IMR-90 (cell line): ENCODE measurements around the gene LINC01488. TPM values are rescaled to one million over a fixed set of nuclear protein-coding genes. Genes with fewer than 3 reads are reported as not detected.
A peak's percentile ranks its signal among the peaks of the same experiment; 100 is the strongest.

ENCODE experiments used
- ATAC-seq: fragments of 200-7000 bp; cut with Tn5 transposase; 2 replicates; pipeline ENCODE4 v1.9.1; 2020; ENCODE audit warnings: low read depth, mild to moderate bottlenecking, moderate library complexity
- BruUV-seq: library from RNA; stranded (reverse); fragments of 400-500 nt; replicated peaks from 2 replicates; lab custom pipeline; 2021; lab: Mats Ljungman, UMichigan
- CTCF ChIA-PET: fragments of 300-600 bp; formaldehyde crosslinking; extraction: SDS; loops from one replicate; lab custom pipeline; 2021; ENCODE audit warnings: antibody characterized with exemption; lab: Yijun Ruan, JAX
- POLR2A ChIA-PET: fragments of 300-600 bp; sonication (Branson Sonifier 250); formaldehyde crosslinking; loops from one replicate; lab custom pipeline; 2022; ENCODE audit warnings: antibody characterized with exemption; ENCODE audit not compliant: unreplicated experiment; lab: Charles Lee
- DNase-seq: peaks from one replicate; pipeline ENCODE4 v3.0.0; 2013
- H2AFZ ChIP-seq: replicated peaks from 2 replicates; pipeline ENCODE3; 2013; ENCODE audit warnings: low read length, mild to moderate bottlenecking; ENCODE audit not compliant: poor library complexity
- H2AK5ac ChIP-seq: 2 replicates; pipeline ENCODE4 v1.6.1; 2013; ENCODE audit warnings: low read depth, low read length, inconsistent platforms
- H2AK9ac ChIP-seq: replicated peaks from 2 replicates; pipeline ENCODE3; 2013; ENCODE audit warnings: mild to moderate bottlenecking, low read depth, low read length, moderate library complexity; ENCODE audit not compliant: poor library complexity
- H2BK120ac ChIP-seq: 2 replicates; pipeline ENCODE4 v1.6.1; 2013; ENCODE audit warnings: low read depth, low read length, inconsistent platforms
- H2BK15ac ChIP-seq: 3 replicates; pipeline ENCODE4 v1.6.1; 2013; ENCODE audit warnings: low read depth, low read length, inconsistent platforms
- H2BK20ac ChIP-seq: 2 replicates; pipeline ENCODE4 v1.6.1; 2013; ENCODE audit warnings: low read depth, mild to moderate bottlenecking, inconsistent platforms, low read length, moderate library complexity
- H2BK5ac ChIP-seq: 2 replicates; pipeline ENCODE4 v1.6.1; 2013; ENCODE audit warnings: mild to moderate bottlenecking, low read depth, low read length, inconsistent platforms; ENCODE audit not compliant: poor library complexity, severe bottlenecking
- H3K14ac ChIP-seq: replicated peaks from 2 replicates; pipeline ENCODE4 v1.6.1; 2013; ENCODE audit warnings: low read depth, low read length, inconsistent platforms
- H3K18ac ChIP-seq: 2 replicates; pipeline ENCODE4 v1.6.1; 2013; ENCODE audit warnings: low read depth, low read length, control low read depth
- H3K23ac ChIP-seq: 2 replicates; pipeline ENCODE4 v1.6.1; 2013; ENCODE audit warnings: low read depth, low read length, inconsistent platforms
- H3K27ac ChIP-seq: 2 replicates; pipeline ENCODE4 v1.5.1; 2013; ENCODE audit warnings: mild to moderate bottlenecking, control low read depth, low read length; ENCODE audit not compliant: insufficient read depth
- H3K27me3 ChIP-seq: 2 replicates; pipeline ENCODE4 v1.6.1; 2013; ENCODE audit warnings: low read length; ENCODE audit not compliant: control insufficient read depth, insufficient read depth
- H3K36me3 ChIP-seq: 2 replicates; pipeline ENCODE4 v1.6.1; 2013; ENCODE audit warnings: low read length, mixed read lengths; ENCODE audit not compliant: control insufficient read depth, insufficient read depth
- H3K4ac ChIP-seq: 2 replicates; pipeline ENCODE4 v1.6.1; 2013; ENCODE audit warnings: low read depth, low read length, inconsistent platforms
- H3K4me1 ChIP-seq: 2 replicates; pipeline ENCODE4 v1.6.1; 2013; ENCODE audit warnings: low read length, mixed read lengths; ENCODE audit not compliant: control insufficient read depth, insufficient read depth
- H3K4me2 ChIP-seq: 2 replicates; pipeline ENCODE4 v1.6.1; 2013; ENCODE audit warnings: low read depth, mild to moderate bottlenecking, control low read depth, low read length, moderate library complexity
- H3K4me3 ChIP-seq: 2 replicates; pipeline ENCODE4 v1.5.1; 2013; ENCODE audit warnings: low read depth, mild to moderate bottlenecking, control low read depth, low read length, moderate library complexity; ENCODE audit not compliant: insufficient read depth
- H3K56ac ChIP-seq: 2 replicates; pipeline ENCODE4 v1.6.1; 2013; ENCODE audit warnings: low read length, inconsistent platforms; ENCODE audit not compliant: insufficient read depth; ENCODE audit errors: extremely low read depth
- H3K79me1 ChIP-seq, 2 experiments: 2 replicates each; pipeline ENCODE4 v1.6.1; 2013; ENCODE audit warnings: low read length in 2 of 2, inconsistent platforms in 1 of 2, low read depth in 1 of 2
- H3K9ac ChIP-seq: 2 replicates; pipeline ENCODE4 v1.6.1; 2013; ENCODE audit warnings: low read depth, low read length, control low read depth
- H3K9me1 ChIP-seq: 2 replicates; pipeline ENCODE4 v1.6.1; 2013; ENCODE audit warnings: low read length, inconsistent platforms; ENCODE audit not compliant: insufficient read depth
- H3K9me3 ChIP-seq: 2 replicates; pipeline ENCODE4 v1.6.1; 2013; ENCODE audit warnings: low read length; ENCODE audit not compliant: control insufficient read depth, insufficient read depth
- H4K20me1 ChIP-seq: 2 replicates; pipeline ENCODE4 v1.6.1; 2013; ENCODE audit warnings: low read length, inconsistent platforms; ENCODE audit not compliant: insufficient read depth
- H4K5ac ChIP-seq: 2 replicates; pipeline ENCODE4 v1.6.1; 2013; ENCODE audit warnings: mild to moderate bottlenecking, low read depth, low read length, control low read depth
- H4K8ac ChIP-seq, 2 experiments: 2 replicates each; pipeline ENCODE4 v1.6.1; 2013; ENCODE audit warnings: low read depth in 2 of 2, low read length in 2 of 2, control low read depth in 1 of 2, inconsistent platforms in 1 of 2
- H4K91ac ChIP-seq: 2 replicates; pipeline ENCODE4 v1.6.1; 2013; ENCODE audit warnings: low read depth, low read length, inconsistent platforms; ENCODE audit not compliant: insufficient read depth
- POLR2A ChIP-seq: IDR thresholded peaks from 2 replicates; pipeline ENCODE4 v1.6.1; 2012; ENCODE audit warnings: mild to moderate bottlenecking, low read depth, low read length
- WGBS, 2 experiments: methylation state at CpG; one replicate each; pipeline versions ENCODE4 v1.1.5 to v1.1.7; 2013; ENCODE audit warnings: missing lambda C conversion rate in 2 of 2; ENCODE audit not compliant: insufficient read length in 1 of 2; ENCODE audit errors: extremely low coverage in 2 of 2; 5-methylcytosine and 5-hydroxymethylcytosine counted together
- dilution Hi-C: fragments of 300-500 bp; cut with HindIII; formaldehyde crosslinking; loops from one replicate; pipeline ENCODE4 v1.14.3; 2018; ENCODE audit warnings: low sequenced_read_pairs; ENCODE audit not compliant: unreplicated experiment
- in situ Hi-C: fragments of 300-500 bp; cut with MboI; formaldehyde crosslinking; loops from 3 replicates; pipeline ENCODE4 v1.14.3; 2019; ENCODE audit warnings: low sequenced_read_pairs, inconsistent platforms, mixed read lengths
- intact Hi-C: fragments of 100-400 bp; cut with micrococcal nuclease; formaldehyde crosslinking; loops from 2 replicates; pipeline ENCODE4 v1.10.0; 2022
- polyA plus RNA-seq, 3 experiments: library from polyadenylated mRNA; depleted of rRNA; stranded (reverse); fragments of >200 nt; gene quantifications; 2 replicates each; pipeline ENCODE4 v1.2.3, GENCODE V29; 2012; ENCODE audit warnings: low replicate concordance in 1 of 3
- total RNA-seq: library from RNA; depleted of rRNA; stranded (reverse); fragments of >200 nt; gene quantifications from 2 replicates; pipeline ENCODE4 v1.2.3, GENCODE V29; 2012
- TF ChIP-seq, protein P1 (sequence below): conservative IDR thresholded peaks from 2 replicates; pipeline ENCODE4 v1.5.1; 2012; ENCODE audit warnings: mild to moderate bottlenecking, low read depth, low read length, improper control_type of control experiment

LINC01488 gene
- total and polyA plus RNA-seq, 2 of the 4 experiments (the other 2 are of a cell fraction): not detected

DNA sequence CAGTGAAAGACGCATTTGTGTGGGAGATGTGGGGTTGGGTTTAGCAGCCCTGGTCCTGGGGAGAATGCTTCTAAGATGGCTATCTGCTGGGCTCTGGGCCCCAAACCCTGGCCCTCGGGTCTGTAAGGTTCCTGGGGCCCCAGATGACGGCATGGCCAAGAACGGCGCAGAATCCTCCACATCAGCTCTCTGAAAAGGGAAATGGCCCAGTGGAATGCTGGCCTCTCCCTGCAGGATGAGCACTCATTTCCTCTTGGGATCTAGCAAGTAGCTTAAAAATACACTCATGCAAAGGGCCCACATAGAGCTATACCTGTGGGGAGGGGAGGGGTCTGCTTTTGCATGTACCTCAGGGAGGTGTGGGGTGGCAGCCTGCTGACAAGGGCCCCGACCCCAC, 37.5 kb upstream of the LINC01488 start:
- TF ChIP-seq, protein P1, sequence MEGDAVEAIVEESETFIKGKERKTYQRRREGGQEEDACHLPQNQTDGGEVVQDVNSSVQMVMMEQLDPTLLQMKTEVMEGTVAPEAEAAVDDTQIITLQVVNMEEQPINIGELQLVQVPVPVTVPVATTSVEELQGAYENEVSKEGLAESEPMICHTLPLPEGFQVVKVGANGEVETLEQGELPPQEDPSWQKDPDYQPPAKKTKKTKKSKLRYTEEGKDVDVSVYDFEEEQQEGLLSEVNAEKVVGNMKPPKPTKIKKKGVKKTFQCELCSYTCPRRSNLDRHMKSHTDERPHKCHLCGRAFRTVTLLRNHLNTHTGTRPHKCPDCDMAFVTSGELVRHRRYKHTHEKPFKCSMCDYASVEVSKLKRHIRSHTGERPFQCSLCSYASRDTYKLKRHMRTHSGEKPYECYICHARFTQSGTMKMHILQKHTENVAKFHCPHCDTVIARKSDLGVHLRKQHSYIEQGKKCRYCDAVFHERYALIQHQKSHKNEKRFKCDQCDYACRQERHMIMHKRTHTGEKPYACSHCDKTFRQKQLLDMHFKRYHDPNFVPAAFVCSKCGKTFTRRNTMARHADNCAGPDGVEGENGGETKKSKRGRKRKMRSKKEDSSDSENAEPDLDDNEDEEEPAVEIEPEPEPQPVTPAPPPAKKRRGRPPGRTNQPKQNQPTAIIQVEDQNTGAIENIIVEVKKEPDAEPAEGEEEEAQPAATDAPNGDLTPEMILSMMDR: no peak
- peak; percentile 9; the same call in 1 of the 2 replicates for TF ChIP-seq POLR2A
- in situ Hi-C loops (loop anchor here (10.0 kb wide), 1 partner anchor 191 kb away; no protein-coding TSS in a partner anchor), intact Hi-C loops (loop anchor here (1.0 to 5.0 kb wide), 5 partner anchors 53 to 342 kb away; partner anchors contain the start of gene CCND1), dilution Hi-C loops (no loop called here)
- H3K9me1 ChIP-seq: peaks cover 19% of the 10 kb centered on the region
- peak overlapping the region; percentile 36; the same call in 1 of the 2 replicates for H3K4me3 ChIP-seq
- BruUV-seq: no TSS peak
- WGBS, 2 experiments: 43% methylated on average over 3 of the region's 6 CpGs; no CpG with 5 or more reads in 1 of the 2 experiments
- H3K56ac ChIP-seq: peak overlapping the region; percentile 98
- H3K18ac ChIP-seq: peak overlapping the region; percentile 65
- H3K27me3 ChIP-seq: no peaks in the 10 kb centered on the region
- peaks cover 0 to 11% of the 10 kb centered on the region in 2 experiments; a peak in 2 of 4 replicates for H3K79me1 ChIP-seq
- peak overlapping the region; percentile 98 for H2AK5ac ChIP-seq
- H3K9me3 ChIP-seq: no peaks in the 10 kb centered on the region
- H3K23ac ChIP-seq: peak overlapping the region; percentile 97
- H3K9ac ChIP-seq: peak overlapping the region; percentile 78
- peak overlapping the region; percentile 85 for H2AFZ ChIP-seq
- peak overlapping the region; percentile 70 for H3K4me2 ChIP-seq
- CTCF ChIA-PET: interaction anchor here (1.0 kb wide), 1 partner anchor 200 kb away, joined by 3 read pairs; no protein-coding TSS in a partner anchor
- no peaks in the 10 kb centered on the region for H4K20me1 ChIP-seq
- peak overlapping the region; percentile 92 for H2BK5ac ChIP-seq
- DNase-seq: peak; percentile 58
- no peaks in the 10 kb centered on the region for H3K36me3 ChIP-seq
- H2AK9ac ChIP-seq: peak overlapping the region; percentile 95
- peak overlapping the region; percentile 68 for H4K5ac ChIP-seq
- peak overlapping the region; percentile 88; the same call in 2 of the 3 replicates for H2BK15ac ChIP-seq
- POLR2A ChIA-PET: interaction anchor here (0.6 kb wide), 1 partner anchor 435 kb away, joined by 3 read pairs; no protein-coding TSS in a partner anchor
- H2BK20ac ChIP-seq: peak overlapping the region; percentile 55; the same call in 1 of the 2 replicates
- H2BK120ac ChIP-seq: peak overlapping the region; percentile 84
- H3K27ac ChIP-seq: peak overlapping the region; percentile 95
- H3K4ac ChIP-seq: peak overlapping the region; percentile 96
- peak overlapping the region; percentile 95 for H4K91ac ChIP-seq
- H3K4me1 ChIP-seq: peaks cover 27% of the 10 kb centered on the region
- peak overlapping the region; percentile 94 to 99 for H4K8ac ChIP-seq
- ATAC-seq: peak; percentile 1; the same call in 1 of the 2 replicates
- peak overlapping the region; percentile 97 for H3K14ac ChIP-seq
